ENCODE results near the gene ANKRD2.

Gene ANKRD2

DNA sequence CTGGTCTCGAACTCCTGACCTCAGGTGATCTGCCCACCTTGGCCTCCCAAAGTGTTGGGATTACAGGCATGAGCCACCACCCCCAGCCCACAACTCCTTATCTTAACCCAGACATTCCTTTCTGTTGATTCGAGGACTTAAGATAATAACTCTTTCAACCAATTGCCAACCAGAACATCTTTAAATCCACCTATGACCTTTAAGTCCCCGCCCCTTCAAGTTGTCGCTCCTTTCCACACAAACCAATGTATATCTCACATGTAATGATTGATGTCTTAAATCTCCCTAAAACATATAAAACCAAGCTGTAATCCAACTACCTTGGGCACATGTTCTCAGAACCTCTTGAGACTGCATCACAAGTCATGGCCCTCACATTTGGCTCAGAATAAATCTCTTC is 7.8 kb upstream of the ANKRD2 start:
- Histone ChIP-seq H3K36me3 (ENCODE audit: control insufficient read depth, insufficient read depth, low read length) (no peaks in the 10 kb centered on the region), H3K23ac (ENCODE audit: low read length) (no peak overlapping the region), H2BK5ac (ENCODE audit: low read length) (no peak overlapping the region), H4K8ac (ENCODE audit: low read depth, low read length) (no peak overlapping the region), H3K4ac (ENCODE audit: low read depth, low read length) (no peak overlapping the region), H3K4me1 (ENCODE audit: control insufficient read depth, low read depth, low read length) (no peaks in the 10 kb centered on the region), H2AK5ac (ENCODE audit: low read length) (no peak overlapping the region), H4K5ac (ENCODE audit: low read length) (no peak overlapping the region), H3K27me3 (ENCODE audit: insufficient read depth, low read length, poor library complexity) (no peaks in the 10 kb centered on the region), H3K27ac (ENCODE audit: low read depth, low read length) (no peak overlapping the region), H3K18ac (ENCODE audit: low read length) (no peak overlapping the region), H3K4me3 (ENCODE audit: low read length) (no peak overlapping the region), H3K4me2 (ENCODE audit: low read length) (no peak overlapping the region), H2BK15ac (replicated peaks; ENCODE audit: low read depth) (no peak overlapping the region), H2BK120ac (ENCODE audit: low read depth, low read length) (no peak overlapping the region), H3K56ac (ENCODE audit: low read length) (no peak overlapping the region), H3K9ac (ENCODE audit: low read length) (no peak overlapping the region), H3K79me2 (ENCODE audit: control insufficient read depth, insufficient read depth, low read length) (no peaks in the 10 kb centered on the region), H3K79me1 (ENCODE audit: low read length) (no peaks in the 10 kb centered on the region)
- DNase-seq = peak; percentile 89
- no CpG with 5 or more reads among the region's 4 CpGs for WGBS (ENCODE audit: extremely low coverage, insufficient coverage, low lambda C conversion rate)

DNA sequence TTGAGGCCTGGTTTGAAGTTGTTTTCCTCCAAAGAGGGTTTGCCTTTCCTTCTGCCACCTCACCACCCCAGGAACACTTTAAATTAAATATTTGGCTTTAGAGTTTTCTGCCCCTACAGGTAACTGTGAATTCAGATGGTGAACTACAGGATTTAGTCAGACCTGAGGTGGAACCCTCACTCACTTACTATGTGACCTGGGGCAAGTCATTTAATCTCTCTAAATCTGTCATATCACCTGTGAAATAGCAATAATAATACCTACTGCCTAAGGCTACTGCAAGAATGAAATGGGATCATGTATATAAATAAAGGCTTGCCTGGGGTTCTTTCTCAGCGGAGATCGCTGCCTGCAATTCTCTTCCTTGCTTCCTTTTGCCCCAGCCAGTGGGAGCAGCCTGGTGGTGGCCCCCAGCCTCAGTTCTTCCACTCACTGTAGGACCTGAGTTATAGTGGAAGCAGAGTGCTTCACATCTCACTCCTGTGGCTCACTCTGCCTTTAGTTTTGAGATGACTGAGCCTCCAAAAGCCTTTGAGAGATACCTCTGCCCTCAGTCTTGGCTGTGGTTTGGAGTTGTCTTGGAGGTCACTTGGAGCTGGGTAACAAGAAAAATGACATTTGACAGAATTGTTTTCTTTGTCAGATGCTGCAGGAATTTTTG is 6.1 kb upstream of the ANKRD2 start:
- no peak overlapping the region for H2AK5ac ChIP-seq (ENCODE audit: low read length)
- H3K27me3 ChIP-seq (ENCODE audit: insufficient read depth, low read length, poor library complexity) = no peaks in the 10 kb centered on the region
- DNase-seq = peak; percentile 36
- no peak overlapping the region for H4K5ac ChIP-seq (ENCODE audit: low read length)
- no peak overlapping the region for H2BK15ac ChIP-seq (replicated peaks; ENCODE audit: low read depth)
- no peak overlapping the region for H3K18ac ChIP-seq (ENCODE audit: low read length)
- H3K4me2 ChIP-seq (ENCODE audit: low read length) = no peak overlapping the region
- no peak overlapping the region for H3K27ac ChIP-seq (ENCODE audit: low read depth, low read length)
- no peak overlapping the region for H3K9ac ChIP-seq (ENCODE audit: low read length)
- H3K79me2 ChIP-seq (ENCODE audit: control insufficient read depth, insufficient read depth, low read length) = no peaks in the 10 kb centered on the region
- no peaks in the 10 kb centered on the region for H3K36me3 ChIP-seq (ENCODE audit: control insufficient read depth, insufficient read depth, low read length)
- no peak overlapping the region for H3K4ac ChIP-seq (ENCODE audit: low read depth, low read length)
- H3K23ac ChIP-seq (ENCODE audit: low read length) = no peak overlapping the region
- H3K4me3 ChIP-seq (ENCODE audit: low read length) = no peak overlapping the region
- WGBS (ENCODE audit: extremely low coverage, insufficient coverage, low lambda C conversion rate) = no CpG with 5 or more reads among the region's 2 CpGs
- H3K56ac ChIP-seq (ENCODE audit: low read length) = no peak overlapping the region
- H3K4me1 ChIP-seq (ENCODE audit: control insufficient read depth, low read depth, low read length) = no peaks in the 10 kb centered on the region
- no peak overlapping the region for H4K8ac ChIP-seq (ENCODE audit: low read depth, low read length)
- no peaks in the 10 kb centered on the region for H3K79me1 ChIP-seq (ENCODE audit: low read length)
- H2BK5ac ChIP-seq (ENCODE audit: low read length) = no peak overlapping the region
- H2BK120ac ChIP-seq (ENCODE audit: low read depth, low read length) = no peak overlapping the region

DNA sequence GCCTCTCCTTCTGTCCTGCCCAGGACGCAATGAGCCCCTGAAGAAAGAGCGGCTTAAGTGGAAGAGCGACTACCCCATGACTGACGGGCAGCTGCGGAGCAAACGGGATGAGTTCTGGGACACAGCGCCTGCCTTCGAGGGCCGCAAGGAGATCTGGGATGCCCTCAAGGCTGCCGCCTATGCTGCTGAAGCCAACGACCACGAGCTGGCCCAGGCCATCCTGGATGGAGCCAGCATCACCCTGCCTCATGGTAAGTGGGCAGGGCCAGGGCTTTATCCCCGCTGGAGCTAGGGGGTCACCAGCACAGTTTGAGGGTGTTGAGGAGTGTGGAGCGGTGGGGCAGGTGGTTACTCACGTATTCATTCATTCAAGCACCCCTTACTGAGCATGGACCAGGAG is 4.7 kb upstream of the ANKRD2 start:
- WGBS (ENCODE audit: extremely low coverage, insufficient coverage, low lambda C conversion rate) = no CpG with 5 or more reads among the region's 15 CpGs
- Histone ChIP-seq H4K8ac (ENCODE audit: low read depth, low read length) (no peak overlapping the region), H3K4me1 (ENCODE audit: control insufficient read depth, low read depth, low read length) (no peaks in the 10 kb centered on the region), H3K56ac (ENCODE audit: low read length) (no peak overlapping the region), H3K4me3 (ENCODE audit: low read length) (no peak overlapping the region), H3K27me3 (ENCODE audit: insufficient read depth, low read length, poor library complexity) (no peaks in the 10 kb centered on the region), H3K18ac (ENCODE audit: low read length) (no peak overlapping the region), H3K27ac (ENCODE audit: low read depth, low read length) (no peak overlapping the region), H2BK5ac (ENCODE audit: low read length) (no peak overlapping the region), H2AK5ac (ENCODE audit: low read length) (no peak overlapping the region), H3K79me1 (ENCODE audit: low read length) (no peaks in the 10 kb centered on the region), H3K23ac (ENCODE audit: low read length) (no peak overlapping the region), H3K79me2 (ENCODE audit: control insufficient read depth, insufficient read depth, low read length) (no peaks in the 10 kb centered on the region), H2BK120ac (ENCODE audit: low read depth, low read length) (no peak overlapping the region), H2BK15ac (replicated peaks; ENCODE audit: low read depth) (no peak overlapping the region), H3K4me2 (ENCODE audit: low read length) (no peak overlapping the region), H3K4ac (ENCODE audit: low read depth, low read length) (no peak overlapping the region), H3K9ac (ENCODE audit: low read length) (no peak overlapping the region), H4K5ac (ENCODE audit: low read length) (no peak overlapping the region), H3K36me3 (ENCODE audit: control insufficient read depth, insufficient read depth, low read length) (no peaks in the 10 kb centered on the region)
- no peak for DNase-seq

- H3K27ac ChIP-seq (ENCODE audit: low read depth, low read length) = no peak overlapping the region
- H4K8ac ChIP-seq (ENCODE audit: low read depth, low read length) = no peak overlapping the region
- H3K4me1 ChIP-seq (ENCODE audit: control insufficient read depth, low read depth, low read length) = no peaks in the 10 kb centered on the region
Measured at GRCh38 chr10:97570146-97570788, 2.3 kb upstream of the ANKRD2 start.

DNA sequence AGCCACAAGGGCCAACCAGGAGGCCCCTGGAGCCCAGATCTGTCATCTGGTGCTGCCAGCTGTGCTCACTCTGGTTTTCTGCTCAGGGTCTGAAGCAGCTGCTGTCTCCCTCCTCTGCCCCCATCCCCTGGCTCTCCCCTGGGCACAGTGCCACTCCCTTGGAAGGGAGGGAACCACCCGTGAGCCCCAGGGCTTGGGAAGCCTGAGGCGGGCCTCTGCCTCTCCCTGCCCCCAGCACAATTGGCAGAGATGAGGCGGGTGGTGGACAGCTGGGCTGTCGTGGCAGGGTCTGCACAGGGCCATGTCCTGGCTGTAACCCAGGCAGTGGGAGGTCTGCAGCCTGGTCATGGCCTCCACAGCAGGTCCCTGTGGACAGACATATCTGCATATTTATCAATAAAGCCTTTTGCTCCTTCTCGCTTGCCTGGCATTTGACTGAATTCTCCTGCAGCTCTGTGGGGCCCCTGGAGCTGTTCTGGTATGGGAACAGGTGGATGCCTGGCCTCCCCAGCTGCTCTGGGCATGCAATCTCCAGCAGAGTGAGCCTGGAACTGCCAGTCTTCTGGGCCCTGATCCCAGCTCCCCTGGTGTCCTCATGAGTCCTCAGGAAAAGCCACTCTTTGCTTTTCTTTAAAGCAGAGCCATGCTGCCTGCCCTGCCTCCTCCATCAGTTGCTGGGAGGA is 1.6 kb upstream of the ANKRD2 start:
- H3K27ac ChIP-seq (ENCODE audit: low read depth, low read length) = no peak overlapping the region

More at GRCh38 chr10:97570146-97570788, 2.3 kb upstream of the ANKRD2 start:
- no peak for DNase-seq
- Histone ChIP-seq H2AK5ac (ENCODE audit: low read length) (no peak overlapping the region), H3K18ac (ENCODE audit: low read length) (no peak overlapping the region), H3K4ac (ENCODE audit: low read depth, low read length) (no peak overlapping the region), H3K79me2 (ENCODE audit: control insufficient read depth, insufficient read depth, low read length) (no peaks in the 10 kb centered on the region), H3K36me3 (ENCODE audit: control insufficient read depth, insufficient read depth, low read length) (no peaks in the 10 kb centered on the region), H3K9ac (ENCODE audit: low read length) (no peak overlapping the region), H3K4me2 (ENCODE audit: low read length) (no peak overlapping the region), H3K79me1 (ENCODE audit: low read length) (no peaks in the 10 kb centered on the region), H2BK120ac (ENCODE audit: low read depth, low read length) (no peak overlapping the region), H3K23ac (ENCODE audit: low read length) (no peak overlapping the region), H2BK5ac (ENCODE audit: low read length) (no peak overlapping the region), H3K56ac (ENCODE audit: low read length) (no peak overlapping the region), H4K5ac (ENCODE audit: low read length) (no peak overlapping the region), H3K4me3 (ENCODE audit: low read length) (no peak overlapping the region), H3K27me3 (ENCODE audit: insufficient read depth, low read length, poor library complexity) (no peaks in the 10 kb centered on the region), H2BK15ac (replicated peaks; ENCODE audit: low read depth) (no peak overlapping the region)
- WGBS (ENCODE audit: extremely low coverage, insufficient coverage, low lambda C conversion rate) = no CpG with 5 or more reads among the region's 33 CpGs

More for the DNA sequence above, 1.6 kb upstream of the ANKRD2 start:
- Histone ChIP-seq H2BK15ac (replicated peaks; ENCODE audit: low read depth) (no peak overlapping the region), H3K36me3 (ENCODE audit: control insufficient read depth, insufficient read depth, low read length) (no peaks in the 10 kb centered on the region), H3K4me3 (ENCODE audit: low read length) (no peak overlapping the region), H2BK120ac (ENCODE audit: low read depth, low read length) (no peak overlapping the region), H3K18ac (ENCODE audit: low read length) (no peak overlapping the region), H3K23ac (ENCODE audit: low read length) (no peak overlapping the region), H3K79me2 (ENCODE audit: control insufficient read depth, insufficient read depth, low read length) (no peaks in the 10 kb centered on the region), H3K4me2 (ENCODE audit: low read length) (no peak overlapping the region), H3K9ac (ENCODE audit: low read length) (no peak overlapping the region), H3K79me1 (ENCODE audit: low read length) (no peaks in the 10 kb centered on the region), H3K56ac (ENCODE audit: low read length) (no peak overlapping the region), H4K8ac (ENCODE audit: low read depth, low read length) (no peak overlapping the region), H3K4me1 (ENCODE audit: control insufficient read depth, low read depth, low read length) (no peaks in the 10 kb centered on the region), H2BK5ac (ENCODE audit: low read length) (no peak overlapping the region), H3K27me3 (ENCODE audit: insufficient read depth, low read length, poor library complexity) (no peaks in the 10 kb centered on the region), H3K4ac (ENCODE audit: low read depth, low read length) (no peak overlapping the region), H4K5ac (ENCODE audit: low read length) (no peak overlapping the region), H2AK5ac (ENCODE audit: low read length) (no peak overlapping the region)
- no CpG with 5 or more reads among the region's 5 CpGs for WGBS (ENCODE audit: extremely low coverage, insufficient coverage, low lambda C conversion rate)
- no peak for DNase-seq

All from mesendoderm (in vitro differentiated cells).